OCI-LY3 (cell line): ENCODE data around the gene GSN.

ENCODE experiments used
- H2AFZ ChIP-seq: fragments of 200-600, 300-600 bp; shearing (Covaris generic); 2 replicates; pipeline ENCODE4 v1.6.0; 2014; ENCODE audit warnings: antibody characterized with exemption, low read depth, low read length
- H3K27ac ChIP-seq: fragments of 200-600, 300-600 bp; sonication (generic); 2 replicates; pipeline ENCODE4 v1.5.1; 2014; ENCODE audit warnings: mild to moderate bottlenecking, low read length, moderate library complexity, mixed read lengths
- H3K27me3 ChIP-seq: fragments of 200-600, 300-600 bp; sonication (generic); 2 replicates; pipeline ENCODE4 v1.6.1; 2014; ENCODE audit warnings: low read depth, low read length, mixed read lengths
- H3K36me3 ChIP-seq: fragments of 200-600, 300-600 bp; sonication (generic); replicated peaks from 2 replicates; pipeline ENCODE3; 2014; ENCODE audit warnings: low read depth, low read length, mixed read lengths
- H3K4me1 ChIP-seq: fragments of 300-600, 200-600 bp; sonication (generic); 2 replicates; pipeline ENCODE4 v1.6.1; 2014; ENCODE audit warnings: low read length, mixed read lengths
- H3K4me2 ChIP-seq: fragments of 200-600, 300-600 bp; sonication (generic); 2 replicates; pipeline ENCODE4 v1.6.1; 2014; ENCODE audit warnings: low read length, mixed read lengths
- H3K4me3 ChIP-seq: fragments of 300-600, 200-600 bp; sonication (generic); 2 replicates; pipeline ENCODE4 v1.5.1; 2014; ENCODE audit warnings: antibody characterized with exemption, mild to moderate bottlenecking, low read length, moderate library complexity
- H3K79me2 ChIP-seq: fragments of 300-600, 200-600 bp; shearing (Covaris generic); 2 replicates; pipeline ENCODE4 v1.6.1; 2014; ENCODE audit warnings: mild to moderate bottlenecking, low read length, mixed read lengths
- H3K9ac ChIP-seq: fragments of 300-600, 200-600 bp; shearing (Covaris generic); 2 replicates; pipeline ENCODE4 v1.6.0; 2014; ENCODE audit warnings: mild to moderate bottlenecking, low read length, moderate library complexity
- H3K9me3 ChIP-seq: fragments of 200-600, 300-600 bp; shearing (Covaris generic); 2 replicates; pipeline ENCODE4 v1.6.1; 2014; ENCODE audit warnings: low read length, mixed read lengths; ENCODE audit not compliant: insufficient read depth
- H4K20me1 ChIP-seq: fragments of 200-600, 300-600 bp; sonication (generic); 2 replicates; pipeline ENCODE4 v1.6.1; 2016; ENCODE audit warnings: low read length, mixed read lengths; ENCODE audit not compliant: insufficient read depth
- CTCF ChIP-seq: fragments of 200-600, 300-600 bp; sonication (generic); IDR thresholded peaks from 2 replicates; pipeline ENCODE4 v1.5.1; 2014; ENCODE audit warnings: antibody characterized with exemption, low read length, low read depth
- EZH2phosphoT487 ChIP-seq: fragments of 200-600 bp; shearing (Covaris generic); IDR thresholded peaks from 2 replicates; pipeline ENCODE4 v1.6.1; 2018; ENCODE audit warnings: antibody characterized with exemption, mixed run types, low read depth

GSN gene

GRCh38 chr9:121365564-121365963 lies 97.6 kb downstream of the GSN start:
- Histone ChIP-seq H2AFZ (no peak overlapping the region), H3K4me2 (no peak overlapping the region), H3K79me2 (no peaks in the 10 kb centered on the region), H3K4me1 (no peaks in the 10 kb centered on the region; the same call in 1 of the 2 replicates), H3K27ac (no peak overlapping the region), H3K4me3 (no peak overlapping the region), H3K9me3 (no peaks in the 10 kb centered on the region), H4K20me1 (no peaks in the 10 kb centered on the region), H3K9ac (no peak overlapping the region), H3K27me3 (no peaks in the 10 kb centered on the region; the same call in 1 of the 2 replicates), H3K36me3 (no peaks in the 10 kb centered on the region)
- no peak for TF ChIP-seq EZH2phosphoT487
- TF ChIP-seq CTCF = no peak

- H3K4me2 ChIP-seq = no peak overlapping the region
These were observed 98.7 kb downstream of the GSN start for GRCh38 chr9:121366611-121367192.

GRCh38 chr9:121367306-121368137 lies 99.6 kb downstream of the GSN start:
- Histone ChIP-seq H3K9ac (no peak overlapping the region), H3K9me3 (no peaks in the 10 kb centered on the region), H4K20me1 (no peaks in the 10 kb centered on the region), H3K27me3 (no peaks in the 10 kb centered on the region; the same call in 1 of the 2 replicates), H3K79me2 (no peaks in the 10 kb centered on the region), H3K4me1 (no peaks in the 10 kb centered on the region; the same call in 1 of the 2 replicates), H3K27ac (no peak overlapping the region), H3K36me3 (no peaks in the 10 kb centered on the region), H2AFZ (no peak overlapping the region), H3K4me3 (no peak overlapping the region), H3K4me2 (no peak overlapping the region)
- TF ChIP-seq EZH2phosphoT487 = no peak
- no peak for TF ChIP-seq CTCF

More at GRCh38 chr9:121366611-121367192, 98.7 kb downstream of the GSN start:
- H3K4me1 ChIP-seq = no peaks in the 10 kb centered on the region; the same call in 1 of the 2 replicates
- no peaks in the 10 kb centered on the region; the same call in 1 of the 2 replicates for H3K27me3 ChIP-seq
- no peak overlapping the region for H3K27ac ChIP-seq
- H3K9me3 ChIP-seq = no peaks in the 10 kb centered on the region
- H3K36me3 ChIP-seq = no peaks in the 10 kb centered on the region
- H2AFZ ChIP-seq = no peak overlapping the region
- no peak overlapping the region for H3K4me3 ChIP-seq
- no peak overlapping the region for H3K9ac ChIP-seq
- TF ChIP-seq EZH2phosphoT487 (no peak), CTCF (no peak)
- no peaks in the 10 kb centered on the region for H4K20me1 ChIP-seq
- H3K79me2 ChIP-seq = no peaks in the 10 kb centered on the region

- Histone ChIP-seq H3K9ac (no peak overlapping the region), H3K27me3 (no peaks in the 10 kb centered on the region; the same call in 1 of the 2 replicates), H3K36me3 (no peaks in the 10 kb centered on the region), H3K4me2 (no peak overlapping the region), H2AFZ (no peak overlapping the region), H3K4me1 (no peaks in the 10 kb centered on the region; the same call in 1 of the 2 replicates), H4K20me1 (no peaks in the 10 kb centered on the region), H3K27ac (no peak overlapping the region), H3K79me2 (no peaks in the 10 kb centered on the region), H3K9me3 (no peaks in the 10 kb centered on the region), H3K4me3 (no peak overlapping the region)
- TF ChIP-seq EZH2phosphoT487 = no peak
- TF ChIP-seq CTCF = no peak
These were observed 100.2 kb downstream of the GSN start for GRCh38 chr9:121368138-121368522.
